K562 (cell line): ENCODE results near the gene CCDC27. TPM values are rescaled to one million over a fixed set of nuclear protein-coding genes. Genes with fewer than 3 reads are reported as not detected.

ENCODE experiments used
- ATAC-seq: fragments of 200-7000 bp; cut with Tn5 transposase; 3 replicates; pipeline ENCODE4 v1.9.1; 2020; ENCODE audit warnings: moderate library complexity
- BruUV-seq: library from RNA; stranded (reverse); fragments of 400-500 nt; replicated peaks from 2 replicates; lab custom pipeline; 2021; lab: Mats Ljungman, UMichigan
- CTCF ChIA-PET: fragments of 300-600 bp; formaldehyde crosslinking; extraction: SDS; loops from one replicate; lab custom pipeline; 2021; ENCODE audit warnings: low intra/inter-chr PET ratio; lab: Yijun Ruan, JAX
- POLR2A ChIA-PET: fragments of 300-600, 350-650 bp; sonication (Branson Sonifier 250); formaldehyde crosslinking; extraction: SDS; loops from one replicate; lab custom pipeline; 2021; ENCODE audit warnings: antibody characterized with exemption, inconsistent platforms; lab: Yijun Ruan, JAX
- DNase-seq, 4 experiments: peaks; one replicate each; pipeline versions ENCODE4 v3.0.0 to v3.0.0-alpha.2; 2011 to 2018; ENCODE audit warnings: low spot score in 3 of 4, mixed read lengths in 3 of 4; ENCODE audit errors: extremely low read depth in 1 of 4
- FAIRE-seq: peaks from 2 replicates; lab custom pipeline; 2011; peaks lifted over from hg19 to GRCh38; lab: Jason Lieb, UNC
- H2AFZ ChIP-seq: 2 replicates; pipeline ENCODE4 v1.6.0; 2011; ENCODE audit warnings: low read depth, low read length, control low read depth, inconsistent platforms
- H3K27ac ChIP-seq: fragments of 200-600 bp; 3 replicates; pipeline ENCODE4 v1.8.0; 2011; ENCODE audit warnings: low read depth, mild to moderate bottlenecking, control low read depth, inconsistent platforms, low read length, moderate library complexity, mixed read lengths; ENCODE audit errors: extremely low read depth
- H3K27me3 ChIP-seq, 2 experiments: fragments of 300-600 bp in 1 of 2; 2 replicates in 1 of 2; 3 replicates in 1 of 2; pipeline versions ENCODE4 v1.6.0 to v1.8.0; 2011; ENCODE audit warnings: inconsistent platforms in 2 of 2, low read length in 2 of 2, mild to moderate bottlenecking in 1 of 2, mixed read lengths in 1 of 2, moderate library complexity in 1 of 2; ENCODE audit not compliant: control insufficient read depth in 2 of 2, insufficient read depth in 2 of 2
- H3K36me3 ChIP-seq: fragments of 300-600 bp; 3 replicates; pipeline ENCODE4 v1.8.0; 2011; ENCODE audit warnings: mild to moderate bottlenecking, low read length, inconsistent platforms; ENCODE audit not compliant: control insufficient read depth, insufficient read depth
- H3K4me1 ChIP-seq, 2 experiments: fragments of 200-600 bp in 1 of 2; replicated peaks in 1 of 2; 2 replicates in 1 of 2; 3 replicates in 1 of 2; pipeline versions ENCODE4 v1.5.1 to v1.8.0; 2011; ENCODE audit warnings: inconsistent platforms in 2 of 2, low read length in 2 of 2, mild to moderate bottlenecking in 1 of 2, mixed read lengths in 1 of 2, moderate library complexity in 1 of 2; ENCODE audit not compliant: control insufficient read depth in 2 of 2, insufficient read depth in 2 of 2
- H3K4me2 ChIP-seq: 2 replicates; pipeline ENCODE4 v1.6.1; 2011; ENCODE audit warnings: low read length, control low read depth, inconsistent platforms, mixed read lengths; ENCODE audit not compliant: insufficient read depth
- H3K4me3 ChIP-seq: fragments of 200-600 bp; sonication (generic), shearing (Covaris generic); 2 replicates; pipeline ENCODE4 v1.5.1; 2016; ENCODE audit warnings: control low read depth, inconsistent platforms
- H3K79me2 ChIP-seq: fragments of 200-600 bp; 3 replicates; pipeline ENCODE4 v1.8.0; 2011; ENCODE audit warnings: low read length, inconsistent platforms; ENCODE audit not compliant: control insufficient read depth, insufficient read depth
- H3K9ac ChIP-seq, 2 experiments: 2 replicates each; pipeline versions ENCODE4 v1.6.0 to v1.6.1; 2011; ENCODE audit warnings: low read depth in 2 of 2, low read length in 2 of 2, control low read depth in 1 of 2, inconsistent platforms in 1 of 2, mild to moderate bottlenecking in 1 of 2, mixed read lengths in 1 of 2; ENCODE audit not compliant: insufficient read depth in 1 of 2
- H3K9me1 ChIP-seq: one replicate; pipeline ENCODE4 v1.6.0; 2011; ENCODE audit warnings: inconsistent platforms, mild to moderate bottlenecking, low read length, moderate library complexity; ENCODE audit not compliant: control insufficient read depth, insufficient read depth
- H3K9me3 ChIP-seq: replicated peaks from 2 replicates; pipeline ENCODE4 v1.5.1; 2011; ENCODE audit warnings: low read depth, low read length, inconsistent platforms; ENCODE audit not compliant: control insufficient read depth, insufficient read depth
- H4K20me1 ChIP-seq: replicated peaks from 2 replicates; pipeline ENCODE4 v1.6.1; 2011; ENCODE audit warnings: low read length, inconsistent platforms, mixed read lengths; ENCODE audit not compliant: control insufficient read depth, insufficient read depth
- EGR1 ChIP-seq: fragments of 450-650 bp; conservative IDR thresholded peaks from 2 replicates; pipeline ENCODE4 v1.6.1; 2017; ENCODE audit warnings: mild to moderate bottlenecking
- ESRRB ChIP-seq: fragments of 250-450 bp; sonication (Bioruptor Pico); IDR thresholded peaks from 2 replicates; pipeline ENCODE4 v1.5.0; 2020; ENCODE audit warnings: mild to moderate bottlenecking, moderate library complexity, borderline replicate concordance
- GABPB2 ChIP-seq: fragments of 250-450 bp; sonication (Bioruptor Pico); conservative IDR thresholded peaks from 2 replicates; pipeline ENCODE4 v1.5.1; 2021; ENCODE audit warnings: mild to moderate bottlenecking
- HIVEP1 ChIP-seq: fragments of 250-450 bp; sonication (Bioruptor Pico); IDR thresholded peaks from 2 replicates; pipeline ENCODE4 v1.4.0; 2020; ENCODE audit warnings: mild to moderate bottlenecking
- JUND ChIP-seq, 2 experiments: IDR thresholded peaks; 2 replicates in 1 of 2; 3 replicates in 1 of 2; pipeline ENCODE4 v1.6.1; 2011; ENCODE audit warnings: borderline replicate concordance in 2 of 2, low read depth in 2 of 2, low read length in 2 of 2, improper control_type of control experiment in 1 of 2, missing biosample characterization in 1 of 2, missing genetic modification characterization in 1 of 2, missing genetic modification reagents in 1 of 2
- MGA ChIP-seq: fragments of 450-650 bp; IDR thresholded peaks from 2 replicates; pipeline ENCODE4 v1.6.1; 2016; ENCODE audit warnings: mild to moderate bottlenecking, moderate library complexity
- NR4A1 ChIP-seq, 2 experiments: fragments of 250-450 bp in 1 of 2; fragments of 450-650 bp in 1 of 2; sonication (Bioruptor Pico) in 1 of 2; IDR thresholded peaks; 2 replicates each; pipeline versions ENCODE4 v1.4.0 to v1.6.1; 2016 to 2020; ENCODE audit warnings: mild to moderate bottlenecking in 2 of 2, missing compliant biosample characterization in 1 of 2, missing genetic modification characterization in 1 of 2, moderate library complexity in 1 of 2
- PCBP2 ChIP-seq: fragments of 200-400 bp; formaldehyde crosslinking; IDR thresholded peaks from 2 replicates; pipeline ENCODE4 v1.6.1; 2018; ENCODE audit warnings: low read length, low read depth, mild to moderate bottlenecking, moderate library complexity; ENCODE audit not compliant: poor library complexity, severe bottlenecking
- RBBP5 ChIP-seq: fragments of 200-600 bp; sonication (generic); IDR thresholded peaks from 2 replicates; pipeline ENCODE4 v1.6.1; 2012; ENCODE audit warnings: borderline replicate concordance, mild to moderate bottlenecking, low read length, control low read depth, inconsistent platforms; ENCODE audit not compliant: insufficient read depth, poor library complexity, severe bottlenecking
- SMAD3 ChIP-seq: fragments of 450-650 bp; formaldehyde crosslinking; conservative IDR thresholded peaks from 2 replicates; pipeline ENCODE4 v1.4.0; 2020; ENCODE audit warnings: mild to moderate bottlenecking
- ZNF785 ChIP-seq: fragments of 250-450 bp; sonication (Bioruptor Pico); IDR thresholded peaks from 2 replicates; pipeline ENCODE4 v1.4.0; 2020; ENCODE audit warnings: mild to moderate bottlenecking
- WGBS: fragments of 100-300 bp; shearing (Covaris generic); methylation state at CpG from one replicate; pipeline ENCODE4 v1.1.6; 2016; ENCODE audit warnings: low coverage, mixed read lengths; ENCODE audit not compliant: insufficient coverage; ENCODE audit errors: missing lambda C conversion rate; 5-methylcytosine and 5-hydroxymethylcytosine counted together
- in situ Hi-C: fragments of 300-500 bp; cut with MboI; formaldehyde crosslinking; loops from 4 replicates; pipeline ENCODE4 v1.15.0; 2018; ENCODE audit warnings: inconsistent platforms, mixed read lengths
- intact Hi-C: fragments of 100-400 bp; cut with micrococcal nuclease; formaldehyde crosslinking; loops from 2 replicates; pipeline ENCODE4 v1.14.2; 2022
- polyA plus RNA-seq, 8 experiments: library from polyadenylated mRNA; depleted of rRNA in 4 of 8; stranded (reverse) in 5 of 8; unstranded in 3 of 8; fragments of >200 nt; fragmentation: Nextera tagmentation in 2 of 8; fragmentation: Illumina TruSeq in 1 of 8; extraction: Ambion mirVana in 2 of 8; extraction: Trizol in 1 of 8; gene quantifications; 2 replicates each; pipeline versions ENCODE4 v1.2.1 to v1.2.3, GENCODE V29; 2011 to 2014; ENCODE audit warnings: inconsistent platforms in 1 of 8, missing spikeins in 1 of 8
- total RNA-seq, 7 experiments: library from RNA; depleted of rRNA in 6 of 7; stranded (reverse); fragments of >200 nt in 6 of 7; fragmentation: Illumina TruSeq in 2 of 7; extraction: Trizol in 2 of 7; gene quantifications; 2 replicates each; pipeline versions ENCODE4 v1.2.1 to v1.2.3, GENCODE V29; 2011 to 2021; ENCODE audit warnings: low replicate concordance in 1 of 7

CCDC27 gene
- total and polyA plus RNA-seq, 9 of the 15 experiments (the other 6 are each of a cell fraction or from before 2014, with no cell fraction given) = 0.01 to 0.04 TPM; not detected in 7

- H3K9me3 ChIP-seq = no peaks in the 10 kb centered on the region
- FAIRE-seq (no peak), DNase-seq (no peak), ATAC-seq (no peak)
- in situ Hi-C loops = no loop called here
- WGBS = 87% methylated on average over 9 of the region's 9 CpGs
- peaks cover 5% of the 10 kb centered on the region; the same call in 1 of the 2 replicates for H4K20me1 ChIP-seq
- peaks cover 87% of the 10 kb centered on the region; the same call in 2 of the 3 replicates for H3K36me3 ChIP-seq
- peaks cover 2 to 38% of the 10 kb centered on the region in 2 experiments; a peak in 3 of 5 replicates for H3K4me1 ChIP-seq
- no TSS peak for BruUV-seq
- ChIA-PET POLR2A (interaction anchor here (0.7 kb wide), 1 partner anchor 1464 kb away, joined by 3 read pairs; no protein-coding TSS in a partner anchor), CTCF (no interaction called here)
- intact Hi-C loops = no loop called here
- no peak overlapping the region for H3K27ac ChIP-seq
- peaks cover 8% of the 10 kb centered on the region for H3K9me1 ChIP-seq
- H3K79me2 ChIP-seq = peaks cover 5% of the 10 kb centered on the region; the same call in 1 of the 3 replicates
- no peak overlapping the region for H3K4me3 ChIP-seq
- no peak overlapping the region for H2AFZ ChIP-seq
- H3K9ac ChIP-seq = no peak overlapping the region
- no peaks in the 10 kb centered on the region for H3K27me3 ChIP-seq
- H3K4me2 ChIP-seq = no peak overlapping the region
- TF ChIP-seq GABPB2 (CRISPR knock-in tag) (no peak), PCBP2 (no peak), SMAD3 (CRISPR knock-in tag) (no peak), JUND (IDR thresholded peaks at IDR 0.05; ENCODE audit: borderline replicate concordance, low read depth, low read length) (no peak), JUND (tag; IDR thresholded peaks at IDR 0.05; ENCODE audit: borderline replicate concordance, low read depth, low read length) (no peak), RBBP5 (no peak), NR4A1 (CRISPR knock-in tag; IDR thresholded peaks at IDR 0.05) (no peak), NR4A1 (tag; IDR thresholded peaks at IDR 0.05) (no peak), ESRRB (no peak), EGR1 (no peak), HIVEP1 (no peak), ZNF785 (no peak), MGA (no peak)
Measured at GRCh38 chr1:3740042-3740441, 12.2 kb upstream of the CCDC27 start.
